H9 (cell line): ENCODE data around the gene PRICKLE3. TPM values are rescaled to one million over a fixed set of nuclear protein-coding genes. Genes with fewer than 3 reads are reported as not detected.

ENCODE experiments used
- DNase-seq: peaks from one replicate; pipeline ENCODE4 v3.0.0-alpha.2; 2017
- H2AFZ ChIP-seq: one replicate; pipeline ENCODE4 v1.6.1; 2013; ENCODE audit warnings: mild to moderate bottlenecking, low read length, control low read depth, moderate library complexity
- H2AK5ac ChIP-seq: 2 replicates; pipeline ENCODE4 v1.6.1; 2013; ENCODE audit warnings: low read length, control low read depth, mixed read lengths; ENCODE audit not compliant: insufficient read length
- H2BK120ac ChIP-seq: one replicate; pipeline ENCODE4 v1.6.1; 2013; ENCODE audit warnings: low read depth, mild to moderate bottlenecking, low read length, control low read depth, inconsistent platforms; ENCODE audit not compliant: poor library complexity, severe bottlenecking
- H2BK12ac ChIP-seq: 2 replicates; pipeline ENCODE4 v1.6.1; 2013; ENCODE audit warnings: low read length, control low read depth, mixed read lengths, low read depth; ENCODE audit not compliant: insufficient read length
- H2BK15ac ChIP-seq: 2 replicates; pipeline ENCODE4 v1.6.1; 2013; ENCODE audit warnings: low read depth, low read length, control low read depth
- H2BK20ac ChIP-seq: one replicate; pipeline ENCODE4 v1.6.1; 2013; ENCODE audit warnings: low read depth, mild to moderate bottlenecking, low read length, control low read depth, inconsistent platforms; ENCODE audit not compliant: poor library complexity, severe bottlenecking
- H2BK5ac ChIP-seq: 2 replicates; pipeline ENCODE4 v1.6.1; 2013; ENCODE audit warnings: low read length, control low read depth, mixed read lengths; ENCODE audit not compliant: insufficient read length
- H3K14ac ChIP-seq: 2 replicates; pipeline ENCODE4 v1.6.1; 2013; ENCODE audit warnings: low read length, control low read depth; ENCODE audit not compliant: insufficient read depth
- H3K18ac ChIP-seq: 2 replicates; pipeline ENCODE4 v1.6.1; 2013; ENCODE audit warnings: low read depth, mild to moderate bottlenecking, mixed read lengths, low read length, control low read depth; ENCODE audit not compliant: insufficient read length
- H3K23ac ChIP-seq: 2 replicates; pipeline ENCODE4 v1.6.1; 2013; ENCODE audit warnings: low read length, control low read depth, mixed read lengths, low read depth; ENCODE audit not compliant: insufficient read length
- H3K23me2 ChIP-seq: 2 replicates; pipeline ENCODE4 v1.6.1; 2013; ENCODE audit warnings: low read depth, mild to moderate bottlenecking, mixed read lengths, low read length, control low read depth; ENCODE audit not compliant: insufficient read length, poor library complexity, severe bottlenecking
- H3K27ac ChIP-seq: 2 replicates; pipeline ENCODE4 v1.5.1; 2013; ENCODE audit warnings: low read length, control low read depth, mixed read lengths, low read depth; ENCODE audit not compliant: insufficient read length
- H3K27me3 ChIP-seq: 2 replicates; pipeline ENCODE4 v1.6.1; 2013; ENCODE audit warnings: low read length, control low read depth, inconsistent platforms; ENCODE audit not compliant: insufficient read depth
- H3K4ac ChIP-seq: 2 replicates; pipeline ENCODE4 v1.6.1; 2013; ENCODE audit warnings: low read depth, mild to moderate bottlenecking, control low read depth, inconsistent platforms, low read length, moderate library complexity
- H3K4me1 ChIP-seq: 2 replicates; pipeline ENCODE4 v1.6.1; 2013; ENCODE audit warnings: low read length, control low read depth, inconsistent platforms; ENCODE audit not compliant: insufficient read depth
- H3K4me2 ChIP-seq: 2 replicates; pipeline ENCODE4 v1.6.1; 2013; ENCODE audit warnings: low read length, control low read depth, mixed read lengths; ENCODE audit not compliant: insufficient read length, insufficient read depth
- H3K56ac ChIP-seq: 2 replicates; pipeline ENCODE4 v1.6.1; 2013; ENCODE audit warnings: low read depth, mild to moderate bottlenecking, mixed read lengths, low read length, control low read depth; ENCODE audit not compliant: insufficient read length
- H3K79me1 ChIP-seq: 2 replicates; pipeline ENCODE4 v1.6.1; 2013; ENCODE audit warnings: low read depth, mild to moderate bottlenecking, moderate library complexity, low read length, control low read depth, inconsistent platforms; ENCODE audit not compliant: insufficient read depth, poor library complexity, severe bottlenecking
- H3K79me2 ChIP-seq: 2 replicates; pipeline ENCODE4 v1.6.1; 2013; ENCODE audit warnings: low read length, control low read depth, inconsistent platforms; ENCODE audit not compliant: insufficient read depth
- H3K9ac ChIP-seq: 2 replicates; pipeline ENCODE4 v1.6.1; 2013; ENCODE audit warnings: low read length, control low read depth, mixed read lengths; ENCODE audit not compliant: insufficient read length; ENCODE audit errors: extremely low read depth
- H3K9me3 ChIP-seq: one replicate; pipeline ENCODE4 v1.6.1; 2013; ENCODE audit warnings: low read depth, low read length, inconsistent platforms; ENCODE audit not compliant: control insufficient read depth
- H3T11ph ChIP-seq: one replicate; pipeline ENCODE4 v1.6.1; 2013; ENCODE audit warnings: mild to moderate bottlenecking, low read length, control low read depth, inconsistent platforms
- H4K20me1 ChIP-seq: one replicate; pipeline ENCODE4 v1.6.1; 2013; ENCODE audit not compliant: control insufficient read depth, insufficient read length, insufficient read depth
- H4K5ac ChIP-seq: 2 replicates; pipeline ENCODE4 v1.6.1; 2013; ENCODE audit warnings: low read depth, mild to moderate bottlenecking, mixed read lengths, low read length, control low read depth; ENCODE audit not compliant: insufficient read length
- H4K8ac ChIP-seq: replicated peaks from 2 replicates; pipeline ENCODE4 v1.6.1; 2013; ENCODE audit warnings: low read length, control low read depth, mixed read lengths, low read depth; ENCODE audit not compliant: insufficient read length
- H4K91ac ChIP-seq: 2 replicates; pipeline ENCODE4 v1.6.1; 2013; ENCODE audit warnings: low read depth, mild to moderate bottlenecking, moderate library complexity, mixed read lengths, low read length, control low read depth; ENCODE audit not compliant: insufficient read length
- H3K27ac Mint-ChIP-seq, 3 experiments: 2 replicates in 2 of 3; 3 replicates in 1 of 3; pipeline ENCODE4 v1.8.0; 2020 to 2021; ENCODE audit warnings: mixed read lengths in 3 of 3, mild to moderate bottlenecking in 1 of 3, moderate library complexity in 1 of 3
- H3K27me3 Mint-ChIP-seq: 2 replicates; pipeline ENCODE4 v1.8.0; 2021; ENCODE audit warnings: low read depth, mild to moderate bottlenecking, moderate library complexity, mixed read lengths
- H3K36me3 Mint-ChIP-seq, 3 experiments: 2 replicates in 2 of 3; 3 replicates in 1 of 3; pipeline ENCODE4 v1.8.0; 2020 to 2021; ENCODE audit warnings: low read depth in 3 of 3, mixed read lengths in 3 of 3; ENCODE audit not compliant: insufficient read depth in 1 of 3
- H3K4me1 Mint-ChIP-seq, 2 experiments: 2 replicates each; pipeline ENCODE4 v1.8.0; 2020; ENCODE audit warnings: mixed read lengths in 2 of 2
- H3K4me3 Mint-ChIP-seq, 2 experiments: 2 replicates in 1 of 2; 3 replicates in 1 of 2; pipeline ENCODE4 v1.8.0; 2020 to 2021; ENCODE audit warnings: mild to moderate bottlenecking in 2 of 2, mixed read lengths in 2 of 2, moderate library complexity in 1 of 2
- H3K9me3 Mint-ChIP-seq, 2 experiments: 2 replicates in 1 of 2; 3 replicates in 1 of 2; pipeline ENCODE4 v1.8.0; 2020; ENCODE audit warnings: mild to moderate bottlenecking in 2 of 2, mixed read lengths in 2 of 2, moderate library complexity in 1 of 2
- WGBS: extraction: QIAGEN DNeasy Blood & Tissue Kit; methylation state at CpG from one replicate; pipeline ENCODE4 v1.1.7; 2013; ENCODE audit warnings: missing lambda C conversion rate, low lambda C conversion rate, mixed read lengths; ENCODE audit not compliant: insufficient read length; ENCODE audit errors: extremely low coverage; 5-methylcytosine and 5-hydroxymethylcytosine counted together
- total RNA-seq: library from RNA; stranded (reverse); gene quantifications from 2 replicates; pipeline ENCODE4 v1.2.1, GENCODE V29; 2021
- TF ChIP-seq, protein P1 (sequence below): fragments of 200-600 bp; sonication (generic); conservative IDR thresholded peaks from 3 replicates; pipeline ENCODE4 v1.8.0; 2021; ENCODE audit warnings: antibody characterized with exemption, mild to moderate bottlenecking

Gene PRICKLE3
- total RNA-seq, 1 experiment from 2014 or later: 9.7 TPM

DNA sequence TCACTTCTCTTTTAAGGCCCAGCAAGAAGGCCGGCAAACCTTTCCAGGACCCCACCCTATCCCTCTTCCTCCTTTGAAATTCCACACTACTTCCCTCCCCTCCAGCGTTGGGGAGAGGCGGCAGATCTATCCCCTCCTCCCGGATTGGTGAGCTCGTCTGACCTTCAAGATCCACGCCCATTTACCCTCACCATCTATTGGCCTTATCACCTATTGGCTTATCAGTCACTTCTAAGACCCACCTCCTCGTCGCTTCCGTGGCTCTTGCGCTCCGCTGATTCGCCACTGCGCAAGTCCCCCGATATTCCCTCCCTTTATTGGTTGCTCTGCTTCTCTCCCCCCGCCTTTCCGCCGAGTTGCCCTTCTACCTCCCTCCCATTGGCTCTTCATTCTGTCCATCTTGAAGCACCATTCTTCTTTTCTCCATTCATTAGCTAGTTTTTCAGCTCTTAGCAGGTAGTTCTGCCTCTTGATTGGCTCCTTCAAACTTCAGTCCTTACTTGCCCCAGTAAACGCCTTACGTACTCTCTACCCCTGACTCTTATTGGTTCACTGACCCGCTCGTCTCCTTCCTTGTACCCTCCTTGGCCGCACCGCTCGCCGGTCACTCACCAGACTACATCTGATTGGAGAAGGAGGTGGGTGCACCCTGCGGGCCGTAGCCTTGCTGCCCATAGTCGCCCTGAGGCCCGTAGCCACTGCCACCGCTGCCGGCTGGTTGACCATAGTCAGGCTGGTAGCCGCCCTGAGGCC is 4.8 kb upstream of the PRICKLE3 start:
- Histone ChIP-seq H4K20me1 (no peaks in the 10 kb centered on the region), H4K5ac (no peak overlapping the region), H3K4ac (no peak overlapping the region), H3K9me3 (peaks cover 11% of the 10 kb centered on the region), H3K27ac (no peak overlapping the region), H3T11ph (no peak overlapping the region), H2AFZ (no peak overlapping the region), H2AK5ac (no peak overlapping the region), H2BK20ac (no peak overlapping the region), H3K23ac (no peak overlapping the region), H3K27me3 (no peaks in the 10 kb centered on the region), H2BK12ac (no peak overlapping the region), H4K8ac (no peak overlapping the region), H3K18ac (peak overlapping the region; percentile 56), H3K56ac (no peak overlapping the region), H3K79me1 (no peaks in the 10 kb centered on the region), H2BK120ac (no peak overlapping the region), H3K4me1 (no peaks in the 10 kb centered on the region), H3K4me2 (peak overlapping the region; percentile 47), H4K91ac (no peak overlapping the region), H2BK5ac (no peak overlapping the region), H3K79me2 (no peaks in the 10 kb centered on the region), H3K23me2 (peaks cover 9% of the 10 kb centered on the region), H3K9ac (no peak overlapping the region), H3K14ac (peak overlapping the region; percentile 45; the same call in 1 of the 2 replicates), H2BK15ac (no peak overlapping the region)
- peak overlapping the region; percentile 80 to 87 for H3K4me3 Mint-ChIP-seq
- peaks cover 8 to 26% of the 10 kb centered on the region in 2 experiments for H3K4me1 Mint-ChIP-seq
- peak; percentile 97 for DNase-seq
- WGBS: no CpG with 5 or more reads among the region's 32 CpGs
- peaks cover 71 to 78% of the 10 kb centered on the region in 2 experiments for H3K9me3 Mint-ChIP-seq
- peaks cover 8 to 12% (median 10%) of the 10 kb centered on the region in 3 experiments; a peak in 6 of 7 replicates for H3K36me3 Mint-ChIP-seq
- TF ChIP-seq, protein P1, sequence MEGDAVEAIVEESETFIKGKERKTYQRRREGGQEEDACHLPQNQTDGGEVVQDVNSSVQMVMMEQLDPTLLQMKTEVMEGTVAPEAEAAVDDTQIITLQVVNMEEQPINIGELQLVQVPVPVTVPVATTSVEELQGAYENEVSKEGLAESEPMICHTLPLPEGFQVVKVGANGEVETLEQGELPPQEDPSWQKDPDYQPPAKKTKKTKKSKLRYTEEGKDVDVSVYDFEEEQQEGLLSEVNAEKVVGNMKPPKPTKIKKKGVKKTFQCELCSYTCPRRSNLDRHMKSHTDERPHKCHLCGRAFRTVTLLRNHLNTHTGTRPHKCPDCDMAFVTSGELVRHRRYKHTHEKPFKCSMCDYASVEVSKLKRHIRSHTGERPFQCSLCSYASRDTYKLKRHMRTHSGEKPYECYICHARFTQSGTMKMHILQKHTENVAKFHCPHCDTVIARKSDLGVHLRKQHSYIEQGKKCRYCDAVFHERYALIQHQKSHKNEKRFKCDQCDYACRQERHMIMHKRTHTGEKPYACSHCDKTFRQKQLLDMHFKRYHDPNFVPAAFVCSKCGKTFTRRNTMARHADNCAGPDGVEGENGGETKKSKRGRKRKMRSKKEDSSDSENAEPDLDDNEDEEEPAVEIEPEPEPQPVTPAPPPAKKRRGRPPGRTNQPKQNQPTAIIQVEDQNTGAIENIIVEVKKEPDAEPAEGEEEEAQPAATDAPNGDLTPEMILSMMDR: no peak
- H3K27me3 Mint-ChIP-seq: peaks cover 3% of the 10 kb centered on the region; the same call in 1 of the 2 replicates
- peak overlapping the region in 2 of 3 experiments; percentile 44 to 72; a peak in 5 of 7 replicates for H3K27ac Mint-ChIP-seq
